A549 (cell line): ENCODE measurements around the gene AMZ2. TPM values are rescaled to one million over a fixed set of nuclear protein-coding genes. Genes with fewer than 3 reads are reported as not detected.

Source experiments
- ATAC-seq, 2 experiments: fragments of 200-7000 bp in 1 of 2; fragments of >200 bp in 1 of 2; cut with Nextera tagmentation in 1 of 2; cut with Tn5 transposase in 1 of 2; 3 replicates each; pipeline versions ENCODE4 v1.8.0 to v1.9.1; 2018 to 2020; ENCODE audit warnings: mild to moderate bottlenecking in 1 of 2, moderate library complexity in 1 of 2
- CTCF ChIA-PET: fragments of 300-600 bp; sonication (Branson Sonifier 250); formaldehyde crosslinking; extraction: SDS; loops from one replicate; lab custom pipeline; 2021; ENCODE audit warnings: antibody characterized with exemption, inconsistent platforms; lab: Yijun Ruan, JAX
- POLR2A ChIA-PET: fragments of 350-600 bp; formaldehyde crosslinking; extraction: SDS; loops from one replicate; lab custom pipeline; 2021; ENCODE audit warnings: antibody characterized with exemption, inconsistent platforms; lab: Yijun Ruan, JAX
- DNase-seq, 2 experiments: peaks; one replicate each; pipeline versions ENCODE4 v3.0.0 to v3.0.0-alpha.2; 2011 to 2016; ENCODE audit warnings: low read depth in 1 of 2, low spot score in 1 of 2
- FAIRE-seq: peaks from 2 replicates; lab custom pipeline; 2011; peaks lifted over from hg19 to GRCh38; lab: Jason Lieb, UNC
- H3K27ac ChIP-seq, 2 experiments: fragments of >200 bp; sonication (Bioruptor Twin); formaldehyde crosslinking; 3 replicates each; pipeline ENCODE4 v1.5.1; 2016 to 2017
- H3K4me1 ChIP-seq: fragments of >200 bp; sonication (Bioruptor Twin); formaldehyde crosslinking; 3 replicates; pipeline ENCODE4 v1.6.1; 2016
- H3K4me2 ChIP-seq: fragments of >200 bp; sonication (Bioruptor Twin); formaldehyde crosslinking; 3 replicates; pipeline ENCODE4 v1.6.1; 2016
- H3K4me3 ChIP-seq: fragments of >200 bp; sonication (Bioruptor Twin); formaldehyde crosslinking; 3 replicates; pipeline ENCODE4 v1.5.1; 2016
- H3K9me3 ChIP-seq: fragments of >200 bp; sonication (Bioruptor Twin); formaldehyde crosslinking; 3 replicates; pipeline ENCODE4 v1.6.1; 2016
- CBX2 ChIP-seq: fragments of 200-600 bp; sonication (generic); IDR thresholded peaks from 2 replicates; pipeline ENCODE4 v1.6.1; 2016; ENCODE audit warnings: low read depth, mild to moderate bottlenecking, borderline replicate concordance
- EHMT2 ChIP-seq: fragments of 200-600 bp; sonication (generic); IDR thresholded peaks from 2 replicates; pipeline ENCODE4 v1.6.1; 2016; ENCODE audit warnings: antibody characterized with exemption, low read depth, mild to moderate bottlenecking, moderate library complexity
- FOSB ChIP-seq: fragments of 250-450 bp; sonication (Bioruptor Pico); IDR thresholded peaks from 2 replicates; pipeline ENCODE4 v1.5.0; 2020; ENCODE audit warnings: mild to moderate bottlenecking, moderate library complexity
- FOSL2 ChIP-seq, 2 experiments: fragments of 450-650 bp in 1 of 2; fragments of >200 bp in 1 of 2; sonication (Bioruptor Twin) in 1 of 2; formaldehyde crosslinking; IDR thresholded peaks; 2 replicates each; pipeline versions ENCODE4 v1.5.0 to v1.6.1; 2016 to 2020; ENCODE audit warnings: mild to moderate bottlenecking in 1 of 2, moderate library complexity in 1 of 2
- HDAC2 ChIP-seq: fragments of 200-600 bp; sonication (generic); IDR thresholded peaks from 2 replicates; pipeline ENCODE4 v1.6.1; 2016
- HEYL ChIP-seq: fragments of 250-450 bp; sonication (Bioruptor Pico); IDR thresholded peaks from 2 replicates; pipeline ENCODE4 v1.8.0; 2021; ENCODE audit warnings: mild to moderate bottlenecking, moderate library complexity
- HOXB13 ChIP-seq: fragments of 250-450 bp; sonication (Bioruptor Pico); IDR thresholded peaks from 2 replicates; pipeline ENCODE4 v1.5.0; 2020; ENCODE audit warnings: low read depth, mild to moderate bottlenecking, moderate library complexity
- HOXB5 ChIP-seq: fragments of 250-450 bp; sonication (Bioruptor Pico); IDR thresholded peaks from 2 replicates; pipeline ENCODE4 v1.5.0; 2020; ENCODE audit warnings: mild to moderate bottlenecking, moderate library complexity
- JUN ChIP-seq, 2 experiments: fragments of >200 bp; sonication (Bioruptor Twin); formaldehyde crosslinking; IDR thresholded peaks; 2 replicates in 1 of 2; 3 replicates in 1 of 2; pipeline ENCODE4 v1.6.1; 2016 to 2017
- JUNB ChIP-seq: fragments of >200 bp; sonication (Bioruptor Twin); formaldehyde crosslinking; IDR thresholded peaks from 2 replicates; pipeline ENCODE4 v1.6.1; 2016
- KDM1A ChIP-seq: fragments of 200-600 bp; sonication (generic); IDR thresholded peaks from 2 replicates; pipeline ENCODE4 v1.6.1; 2016; ENCODE audit warnings: low read depth, mild to moderate bottlenecking
- KDM5A ChIP-seq: fragments of 200-600 bp; sonication (generic); IDR thresholded peaks from 2 replicates; pipeline ENCODE4 v1.6.1; 2016; ENCODE audit warnings: antibody characterized with exemption, mild to moderate bottlenecking
- MYC ChIP-seq: IDR thresholded peaks from 2 replicates; pipeline ENCODE4 v1.6.1; 2012; ENCODE audit warnings: mild to moderate bottlenecking, inconsistent platforms, low read length, improper control_type of control experiment, borderline replicate concordance
- NFE2L2 ChIP-seq: fragments of 150-350 bp; conservative IDR thresholded peaks from 2 replicates; pipeline ENCODE4 v1.6.1; 2014; ENCODE audit warnings: low read length
- PHF8 ChIP-seq: fragments of 200-600 bp; sonication (generic); IDR thresholded peaks from 2 replicates; pipeline ENCODE4 v1.6.1; 2016; ENCODE audit warnings: low read depth, mild to moderate bottlenecking, antibody characterized with exemption, moderate library complexity, borderline replicate concordance
- POLR2AphosphoS2 ChIP-seq: conservative IDR thresholded peaks from 2 replicates; pipeline ENCODE4 v1.6.1; 2012; ENCODE audit warnings: low read length, improper control_type of control experiment, inconsistent platforms
- RARB ChIP-seq: fragments of 250-450 bp; sonication (Bioruptor Pico); IDR thresholded peaks from 2 replicates; pipeline ENCODE4 v1.8.0; 2021; ENCODE audit warnings: mild to moderate bottlenecking, moderate library complexity
- RCOR1 ChIP-seq: fragments of 150-350 bp; IDR thresholded peaks from 2 replicates; pipeline ENCODE4 v1.6.1; 2014; ENCODE audit warnings: antibody characterized with exemption, low read length, low read depth
- SMC3 ChIP-seq: fragments of >200 bp; sonication (Bioruptor Twin); formaldehyde crosslinking; IDR thresholded peaks from 3 replicates; pipeline ENCODE4 v1.6.1; 2018; ENCODE audit warnings: inconsistent platforms
- TP53 ChIP-seq: fragments of 250-450 bp; sonication (Bioruptor Pico); IDR thresholded peaks from 2 replicates; pipeline ENCODE4 v1.5.0; 2021; ENCODE audit warnings: mild to moderate bottlenecking, moderate library complexity
- ZFP36 ChIP-seq: fragments of 450-650 bp; IDR thresholded peaks from 2 replicates; pipeline ENCODE4 v1.6.1; 2014; ENCODE audit warnings: borderline replicate concordance; ENCODE audit not compliant: partially characterized antibody
- WGBS: methylation state at CpG from one replicate; pipeline ENCODE4 v1.1.6; 2017; ENCODE audit errors: missing lambda C conversion rate; 5-methylcytosine and 5-hydroxymethylcytosine counted together
- polyA minus RNA-seq: library from RNA; depleted of rRNA, polyadenylated mRNA; stranded (reverse); fragments of >200 nt; gene quantifications from 2 replicates; pipeline ENCODE4 v1.2.3, GENCODE V29; 2011; rRNA and poly(A)+ RNA removed
- polyA plus RNA-seq, 4 experiments: library from polyadenylated mRNA; depleted of rRNA in 3 of 4; stranded (reverse); fragments of >200 nt; fragmentation: RNase III in 1 of 4; extraction: RNeasy Plus Mini Kit Qiagen cat#74134 plus additional on column Dnase treatment in 1 of 4; gene quantifications; 2 replicates in 3 of 4; 3 replicates in 1 of 4; pipeline ENCODE4 v1.2.3, GENCODE V29; 2011 to 2017
- TF ChIP-seq, protein P1 (sequence below): fragments of 450-650 bp; IDR thresholded peaks from 2 replicates; pipeline ENCODE4 v1.6.1; 2014; ENCODE audit warnings: antibody characterized with exemption
- TF ChIP-seq, protein P2 (sequence below): fragments of 150-350 bp; IDR thresholded peaks from 2 replicates; pipeline ENCODE4 v1.6.1; 2014; ENCODE audit warnings: low read depth, mild to moderate bottlenecking, low read length
- TF ChIP-seq, protein P3 (sequence below): IDR thresholded peaks from 2 replicates; pipeline ENCODE4 v1.6.1; 2012
- TF ChIP-seq, protein P4 (sequence below): IDR thresholded peaks from 2 replicates; pipeline ENCODE4 v1.6.1; 2012
- TF ChIP-seq, protein P5 (sequence below): IDR thresholded peaks from 2 replicates; pipeline ENCODE4 v1.6.1; 2012; ENCODE audit warnings: low read depth, borderline replicate concordance
- TF ChIP-seq, protein P6 (sequence below): fragments of >200 bp; sonication (Bioruptor Twin); formaldehyde crosslinking; IDR thresholded peaks from 3 replicates; pipeline ENCODE4 v1.6.1; 2016
- TF ChIP-seq, protein P7 (sequence below): fragments of >200 bp; sonication (Bioruptor Twin); formaldehyde crosslinking; IDR thresholded peaks from 2 replicates; pipeline ENCODE4 v1.6.1; 2016
- TF ChIP-seq, protein P8 (sequence below): fragments of >200 bp; sonication (Bioruptor Twin); formaldehyde crosslinking; IDR thresholded peaks from 3 replicates; pipeline ENCODE4 v1.5.1; 2016

AMZ2 gene, protein sequence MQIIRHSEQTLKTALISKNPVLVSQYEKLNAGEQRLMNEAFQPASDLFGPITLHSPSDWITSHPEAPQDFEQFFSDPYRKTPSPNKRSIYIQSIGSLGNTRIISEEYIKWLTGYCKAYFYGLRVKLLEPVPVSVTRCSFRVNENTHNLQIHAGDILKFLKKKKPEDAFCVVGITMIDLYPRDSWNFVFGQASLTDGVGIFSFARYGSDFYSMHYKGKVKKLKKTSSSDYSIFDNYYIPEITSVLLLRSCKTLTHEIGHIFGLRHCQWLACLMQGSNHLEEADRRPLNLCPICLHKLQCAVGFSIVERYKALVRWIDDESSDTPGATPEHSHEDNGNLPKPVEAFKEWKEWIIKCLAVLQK
- polyA plus RNA-seq (2011; rRNA removed) (186 and 201 TPM in 2 replicates), polyA plus RNA-seq (2017; fragmentation: RNase III; extraction: RNeasy Plus Mini Kit Qiagen cat#74134 plus additional on column Dnase treatment) (105 to 111 TPM (median 109 TPM) in 3 replicates), polyA minus RNA-seq (42.1 and 44.1 TPM in 2 replicates)
- 80.2 and 84.0 TPM in 2 replicates for polyA plus RNA-seq (2012; cell fraction: cytosol; rRNA removed)
- 34.3 and 46.9 TPM in 2 replicates for polyA plus RNA-seq (2012; cell fraction: nucleus; rRNA removed)

DNA sequence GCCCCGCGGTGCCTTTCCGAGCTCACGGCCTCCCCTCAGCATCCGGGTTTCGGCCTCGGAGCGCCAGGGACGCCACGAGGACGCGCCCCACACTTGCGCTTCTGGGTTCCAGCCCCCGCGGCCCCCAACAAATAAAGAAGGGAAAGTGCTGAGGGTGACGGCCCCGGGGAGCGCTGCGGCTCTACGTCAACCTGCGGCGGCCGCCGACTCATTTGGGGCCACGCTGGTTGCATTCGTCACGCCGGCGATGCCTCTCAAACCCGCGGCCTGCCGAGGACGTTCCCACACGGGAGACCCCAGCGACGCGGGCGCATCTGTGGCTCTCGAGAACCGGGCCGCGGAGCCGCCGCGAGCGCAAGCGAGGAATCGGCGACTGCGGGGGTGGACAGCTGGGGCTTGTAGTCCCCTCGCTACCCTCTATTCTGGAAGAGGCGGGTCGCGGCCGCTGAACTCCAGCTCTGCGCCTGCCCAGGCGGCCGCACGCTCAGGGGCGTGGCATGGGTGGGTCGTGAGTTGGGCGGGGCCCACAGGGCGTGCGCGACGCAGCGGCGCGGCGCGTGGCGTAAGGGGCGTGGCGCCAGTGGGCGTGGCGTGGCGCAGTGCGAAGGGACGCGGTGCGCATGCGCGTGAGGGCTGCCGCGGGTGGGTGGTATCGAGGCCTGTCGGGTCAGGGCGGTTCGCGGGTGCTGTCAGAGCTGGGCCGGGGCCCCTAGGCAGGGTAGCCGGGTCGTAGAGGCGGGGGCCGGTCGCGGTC, at the start of gene AMZ2:
Gene AMZ2, plus strand, starts transcription at position 599 of the 754 bp plus-strand sequence. CDS start 2,145 bp downstream, outside the sequence.
- no peak for FAIRE-seq
- WGBS: under 1% methylated on average over 61 of the region's 97 CpGs
- H3K9me3 ChIP-seq: no peaks in the 10 kb centered on the region
- CTCF ChIA-PET: interaction anchor here (0.6 to 5.6 kb wide), 15 partner anchors 10 to 219 kb away, joined by 3 to 32 read pairs (median 6); no protein-coding TSS in a partner anchor
- POLR2A ChIA-PET: interaction anchor here (0.6 to 2.1 kb wide), 13 partner anchors 8 to 345 kb away, joined by 3 to 20 read pairs (median 4); partner anchors contain the start of genes ARSG, SLC16A6 and WIPI1
- H3K4me3 ChIP-seq: peak within 1 kb of the TSS; percentile 67
- peak within 1 kb of the TSS; percentile 87 to 94 for H3K27ac ChIP-seq
- DNase-seq: peak; percentile 85 to 96
- H3K4me1 ChIP-seq: peaks cover 9% of the 10 kb centered on the region; the same call in 2 of the 3 replicates
- peak; percentile 95 to 98 for ATAC-seq
- peak within 1 kb of the TSS; percentile 80 for H3K4me2 ChIP-seq
- TF ChIP-seq JUN (IDR thresholded peaks at IDR 0.05) (peak; percentile 85 to 86), KDM5A (no peak), CBX2 (no peak), SMC3 (no peak), NFE2L2 (no peak), JUNB (no peak), HOXB13 (peak; percentile 55; the same call in 1 of the 2 replicates), HDAC2 (no peak), TP53 (CRISPR knock-in tag) (0 out of 2 replicates have a peak, but pooled peaks have one; percentile 36), PHF8 (peak; percentile 91), RARB (no peak), RCOR1 (no peak), MYC (peak; percentile 61), HEYL (CRISPR knock-in tag) (no peak), HOXB5 (0 out of 2 replicates have a peak, but pooled peaks have one; percentile 48), POLR2AphosphoS2 (no peak), FOSB (CRISPR knock-in tag) (no peak), ZFP36 (no peak), KDM1A (no peak), FOSL2 (IDR thresholded peaks at IDR 0.05) (no peak), FOSL2 (CRISPR knock-in tag; IDR thresholded peaks at IDR 0.05) (no peak), EHMT2 (no peak)
- TF ChIP-seq, protein P1, sequence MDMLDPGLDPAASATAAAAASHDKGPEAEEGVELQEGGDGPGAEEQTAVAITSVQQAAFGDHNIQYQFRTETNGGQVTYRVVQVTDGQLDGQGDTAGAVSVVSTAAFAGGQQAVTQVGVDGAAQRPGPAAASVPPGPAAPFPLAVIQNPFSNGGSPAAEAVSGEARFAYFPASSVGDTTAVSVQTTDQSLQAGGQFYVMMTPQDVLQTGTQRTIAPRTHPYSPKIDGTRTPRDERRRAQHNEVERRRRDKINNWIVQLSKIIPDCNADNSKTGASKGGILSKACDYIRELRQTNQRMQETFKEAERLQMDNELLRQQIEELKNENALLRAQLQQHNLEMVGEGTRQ: no peak; the same call in 1 of the 2 replicates
- TF ChIP-seq, protein P2, sequence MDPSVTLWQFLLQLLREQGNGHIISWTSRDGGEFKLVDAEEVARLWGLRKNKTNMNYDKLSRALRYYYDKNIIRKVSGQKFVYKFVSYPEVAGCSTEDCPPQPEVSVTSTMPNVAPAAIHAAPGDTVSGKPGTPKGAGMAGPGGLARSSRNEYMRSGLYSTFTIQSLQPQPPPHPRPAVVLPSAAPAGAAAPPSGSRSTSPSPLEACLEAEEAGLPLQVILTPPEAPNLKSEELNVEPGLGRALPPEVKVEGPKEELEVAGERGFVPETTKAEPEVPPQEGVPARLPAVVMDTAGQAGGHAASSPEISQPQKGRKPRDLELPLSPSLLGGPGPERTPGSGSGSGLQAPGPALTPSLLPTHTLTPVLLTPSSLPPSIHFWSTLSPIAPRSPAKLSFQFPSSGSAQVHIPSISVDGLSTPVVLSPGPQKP: no peak
- TF ChIP-seq, protein P3, sequence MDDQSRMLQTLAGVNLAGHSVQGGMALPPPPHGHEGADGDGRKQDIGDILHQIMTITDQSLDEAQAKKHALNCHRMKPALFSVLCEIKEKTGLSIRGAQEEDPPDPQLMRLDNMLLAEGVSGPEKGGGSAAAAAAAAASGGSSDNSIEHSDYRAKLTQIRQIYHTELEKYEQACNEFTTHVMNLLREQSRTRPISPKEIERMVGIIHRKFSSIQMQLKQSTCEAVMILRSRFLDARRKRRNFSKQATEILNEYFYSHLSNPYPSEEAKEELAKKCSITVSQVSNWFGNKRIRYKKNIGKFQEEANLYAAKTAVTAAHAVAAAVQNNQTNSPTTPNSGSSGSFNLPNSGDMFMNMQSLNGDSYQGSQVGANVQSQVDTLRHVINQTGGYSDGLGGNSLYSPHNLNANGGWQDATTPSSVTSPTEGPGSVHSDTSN: peak; percentile 27; the same call in 1 of the 2 replicates
- TF ChIP-seq, protein P4, sequence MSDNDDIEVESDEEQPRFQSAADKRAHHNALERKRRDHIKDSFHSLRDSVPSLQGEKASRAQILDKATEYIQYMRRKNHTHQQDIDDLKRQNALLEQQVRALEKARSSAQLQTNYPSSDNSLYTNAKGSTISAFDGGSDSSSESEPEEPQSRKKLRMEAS: peak; percentile 87
- TF ChIP-seq, protein P5, sequence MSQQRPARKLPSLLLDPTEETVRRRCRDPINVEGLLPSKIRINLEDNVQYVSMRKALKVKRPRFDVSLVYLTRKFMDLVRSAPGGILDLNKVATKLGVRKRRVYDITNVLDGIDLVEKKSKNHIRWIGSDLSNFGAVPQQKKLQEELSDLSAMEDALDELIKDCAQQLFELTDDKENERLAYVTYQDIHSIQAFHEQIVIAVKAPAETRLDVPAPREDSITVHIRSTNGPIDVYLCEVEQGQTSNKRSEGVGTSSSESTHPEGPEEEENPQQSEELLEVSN: peak; percentile 88
- TF ChIP-seq, protein P6, sequence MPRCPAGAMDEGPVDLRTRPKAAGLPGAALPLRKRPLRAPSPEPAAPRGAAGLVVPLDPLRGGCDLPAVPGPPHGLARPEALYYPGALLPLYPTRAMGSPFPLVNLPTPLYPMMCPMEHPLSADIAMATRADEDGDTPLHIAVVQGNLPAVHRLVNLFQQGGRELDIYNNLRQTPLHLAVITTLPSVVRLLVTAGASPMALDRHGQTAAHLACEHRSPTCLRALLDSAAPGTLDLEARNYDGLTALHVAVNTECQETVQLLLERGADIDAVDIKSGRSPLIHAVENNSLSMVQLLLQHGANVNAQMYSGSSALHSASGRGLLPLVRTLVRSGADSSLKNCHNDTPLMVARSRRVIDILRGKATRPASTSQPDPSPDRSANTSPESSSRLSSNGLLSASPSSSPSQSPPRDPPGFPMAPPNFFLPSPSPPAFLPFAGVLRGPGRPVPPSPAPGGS: peak; percentile 96
- TF ChIP-seq, protein P7, sequence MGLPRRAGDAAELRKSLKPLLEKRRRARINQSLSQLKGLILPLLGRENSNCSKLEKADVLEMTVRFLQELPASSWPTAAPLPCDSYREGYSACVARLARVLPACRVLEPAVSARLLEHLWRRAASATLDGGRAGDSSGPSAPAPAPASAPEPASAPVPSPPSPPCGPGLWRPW: no peak
- TF ChIP-seq, protein P8, sequence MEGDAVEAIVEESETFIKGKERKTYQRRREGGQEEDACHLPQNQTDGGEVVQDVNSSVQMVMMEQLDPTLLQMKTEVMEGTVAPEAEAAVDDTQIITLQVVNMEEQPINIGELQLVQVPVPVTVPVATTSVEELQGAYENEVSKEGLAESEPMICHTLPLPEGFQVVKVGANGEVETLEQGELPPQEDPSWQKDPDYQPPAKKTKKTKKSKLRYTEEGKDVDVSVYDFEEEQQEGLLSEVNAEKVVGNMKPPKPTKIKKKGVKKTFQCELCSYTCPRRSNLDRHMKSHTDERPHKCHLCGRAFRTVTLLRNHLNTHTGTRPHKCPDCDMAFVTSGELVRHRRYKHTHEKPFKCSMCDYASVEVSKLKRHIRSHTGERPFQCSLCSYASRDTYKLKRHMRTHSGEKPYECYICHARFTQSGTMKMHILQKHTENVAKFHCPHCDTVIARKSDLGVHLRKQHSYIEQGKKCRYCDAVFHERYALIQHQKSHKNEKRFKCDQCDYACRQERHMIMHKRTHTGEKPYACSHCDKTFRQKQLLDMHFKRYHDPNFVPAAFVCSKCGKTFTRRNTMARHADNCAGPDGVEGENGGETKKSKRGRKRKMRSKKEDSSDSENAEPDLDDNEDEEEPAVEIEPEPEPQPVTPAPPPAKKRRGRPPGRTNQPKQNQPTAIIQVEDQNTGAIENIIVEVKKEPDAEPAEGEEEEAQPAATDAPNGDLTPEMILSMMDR: no peak
